ENCODE data around the gene GALNT10.

- TF ChIP-seq CTCF (IDR thresholded peaks at IDR 0.05; ENCODE audit: insufficient read depth, low read length) (no peak), POLR2AphosphoS5 (IDR thresholded peaks at IDR 0.05; ENCODE audit: low read depth) (no peak), SPI1 (IDR thresholded peaks at IDR 0.05; ENCODE audit: borderline replicate concordance, low read depth) (no peak)
These were observed 12.1 kb downstream of the GALNT10 start for GRCh38 chr5:154202379-154203260.

All from HL-60 (cell line).